Suprapubic skin (tissue), 4 donors: ENCODE measurements around the gene CYP2E1. TPM values are rescaled to one million over a fixed set of nuclear protein-coding genes. Genes with fewer than 3 reads are reported as not detected.
"Not testable (repeated sequence)": the region's sequence is repeated elsewhere in the genome, so short reads cannot be mapped to it uniquely, and the experiment has no call there.

Source experiments
- DNase-seq, 2 donors: peaks; one replicate each; pipeline ENCODE4 v3.0.0-alpha.2; 2019; ENCODE audit warnings: low spot score in 2 of 2
- H3K27ac ChIP-seq: fragments of 200-600 bp; sonication (generic); one replicate; pipeline ENCODE4 v1.5.1; 2019
- H3K27me3 ChIP-seq: fragments of 200-600 bp; sonication (generic); one replicate; pipeline ENCODE4 v1.5.1; 2019
- H3K36me3 ChIP-seq: fragments of 200-600 bp; sonication (generic); one replicate; pipeline ENCODE4 v1.5.1; 2019
- H3K4me1 ChIP-seq: fragments of 200-600 bp; sonication (generic); one replicate; pipeline ENCODE4 v1.5.1; 2019
- H3K4me3 ChIP-seq: fragments of 200-600 bp; sonication (generic); one replicate; pipeline ENCODE4 v1.5.1; 2019; ENCODE audit warnings: mild to moderate bottlenecking
- H3K9me3 ChIP-seq: fragments of 200-600 bp; sonication (generic); one replicate; pipeline ENCODE4 v1.5.1; 2019
- EP300 ChIP-seq: sonication (generic); formaldehyde crosslinking; IDR thresholded peaks from one replicate; pipeline ENCODE4 v1.6.1; 2017; ENCODE audit warnings: antibody characterized with exemption
- POLR2A ChIP-seq, 2 donors: fragments of 450-650 bp; IDR thresholded peaks; one replicate each; pipeline ENCODE4 v1.6.1; 2017; ENCODE audit warnings: antibody characterized with exemption in 2 of 2, mild to moderate bottlenecking in 2 of 2, moderate library complexity in 2 of 2
- POLR2AphosphoS5 ChIP-seq, 3 donors: sonication (generic); formaldehyde crosslinking; IDR thresholded peaks; one replicate each; pipeline ENCODE4 v1.6.1; 2017; ENCODE audit warnings: antibody characterized with exemption in 3 of 3
- WGBS: methylation state at CpG from one replicate; pipeline ENCODE4 v1.1.5; 2018; 5-methylcytosine and 5-hydroxymethylcytosine counted together
- total RNA-seq, 4 donors: library from RNA; depleted of rRNA; stranded (reverse); fragments of >200 nt; gene quantifications; one replicate each; pipeline ENCODE4 v1.1.0, GENCODE V29; 2016
- TF ChIP-seq, protein P1 (sequence below), 2 donors: fragments of 200-600 bp in 1 of 2; fragments of 450-650 bp in 1 of 2; sonication (generic) in 1 of 2; IDR thresholded peaks; one replicate each; pipeline ENCODE4 v1.5.1; 2016 to 2019; ENCODE audit warnings: antibody characterized with exemption in 2 of 2, mild to moderate bottlenecking in 1 of 2, moderate library complexity in 1 of 2

Gene CYP2E1
- total RNA-seq, 4 donors from 2014 or later: 4.5 to 28.0 (median 19.3) TPM

DNA sequence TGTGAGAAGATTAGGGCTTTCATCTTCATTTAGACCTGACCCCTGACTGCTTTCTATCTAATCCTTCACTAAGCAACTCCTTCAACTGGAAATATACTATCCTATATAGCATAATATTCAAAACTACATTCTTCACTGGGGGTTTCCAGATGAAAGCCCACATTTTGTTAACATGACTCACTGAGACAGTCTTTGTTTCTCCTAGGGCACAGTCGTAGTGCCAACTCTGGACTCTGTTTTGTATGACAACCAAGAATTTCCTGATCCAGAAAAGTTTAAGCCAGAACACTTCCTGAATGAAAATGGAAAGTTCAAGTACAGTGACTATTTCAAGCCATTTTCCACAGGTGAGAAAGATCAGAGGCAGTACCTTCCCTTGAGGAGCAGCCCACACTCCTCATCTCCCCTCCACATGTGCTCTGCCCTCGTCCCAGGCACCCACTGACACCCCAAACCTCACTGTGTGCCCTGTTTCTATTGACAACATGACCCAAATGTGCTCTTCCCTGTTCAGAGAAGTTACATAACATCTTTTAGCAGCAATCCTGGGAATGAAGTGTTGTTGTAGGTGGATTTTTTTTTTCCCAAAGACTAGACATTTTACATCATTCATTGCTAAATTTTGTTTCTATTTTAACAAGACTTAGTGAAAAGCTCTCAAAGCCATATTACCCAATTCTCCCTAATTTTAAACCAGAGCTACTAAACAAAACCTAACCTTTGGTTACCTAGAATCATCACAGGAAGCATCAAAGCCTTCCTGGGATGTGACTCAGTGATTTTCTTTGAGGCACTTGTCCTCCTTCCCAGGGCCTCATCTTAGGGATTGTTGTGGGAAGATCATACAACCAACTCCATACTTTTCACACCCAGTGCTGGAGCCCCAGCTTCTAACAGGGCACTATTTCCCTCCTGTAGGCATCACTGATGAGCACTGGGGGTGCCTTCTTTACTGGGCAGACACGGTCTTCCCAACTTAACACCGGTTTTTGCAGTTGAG is 10.7 kb downstream of the CYP2E1 start:
- Histone ChIP-seq H3K9me3 (no peaks in the 10 kb centered on the region), H3K4me1 (no peaks in the 10 kb centered on the region), H3K36me3 (peaks cover 7% of the 10 kb centered on the region), H3K4me3 (no peak overlapping the region), H3K27ac (no peak overlapping the region), H3K27me3 (no peaks in the 10 kb centered on the region)
- TF ChIP-seq POLR2A (IDR thresholded peaks at IDR 0.05): no peak
- no peak for TF ChIP-seq POLR2AphosphoS5 (IDR thresholded peaks at IDR 0.05)
- TF ChIP-seq, protein P1, sequence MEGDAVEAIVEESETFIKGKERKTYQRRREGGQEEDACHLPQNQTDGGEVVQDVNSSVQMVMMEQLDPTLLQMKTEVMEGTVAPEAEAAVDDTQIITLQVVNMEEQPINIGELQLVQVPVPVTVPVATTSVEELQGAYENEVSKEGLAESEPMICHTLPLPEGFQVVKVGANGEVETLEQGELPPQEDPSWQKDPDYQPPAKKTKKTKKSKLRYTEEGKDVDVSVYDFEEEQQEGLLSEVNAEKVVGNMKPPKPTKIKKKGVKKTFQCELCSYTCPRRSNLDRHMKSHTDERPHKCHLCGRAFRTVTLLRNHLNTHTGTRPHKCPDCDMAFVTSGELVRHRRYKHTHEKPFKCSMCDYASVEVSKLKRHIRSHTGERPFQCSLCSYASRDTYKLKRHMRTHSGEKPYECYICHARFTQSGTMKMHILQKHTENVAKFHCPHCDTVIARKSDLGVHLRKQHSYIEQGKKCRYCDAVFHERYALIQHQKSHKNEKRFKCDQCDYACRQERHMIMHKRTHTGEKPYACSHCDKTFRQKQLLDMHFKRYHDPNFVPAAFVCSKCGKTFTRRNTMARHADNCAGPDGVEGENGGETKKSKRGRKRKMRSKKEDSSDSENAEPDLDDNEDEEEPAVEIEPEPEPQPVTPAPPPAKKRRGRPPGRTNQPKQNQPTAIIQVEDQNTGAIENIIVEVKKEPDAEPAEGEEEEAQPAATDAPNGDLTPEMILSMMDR (IDR thresholded peaks at IDR 0.05): no peak
- no peak for TF ChIP-seq EP300
- no peak for DNase-seq
- 74% methylated on average over 4 of the region's 4 CpGs for WGBS

GRCh38 chr10:133541441-133541975 is 14.3 kb downstream of the CYP2E1 start:
- H3K27me3 ChIP-seq, DNase-seq: not testable (repeated sequence)

GRCh38 chr10:133544506-133544905 is 17.3 kb downstream of the CYP2E1 start:
- no peak overlapping the region for H3K4me3 ChIP-seq
- TF ChIP-seq POLR2A (IDR thresholded peaks at IDR 0.05) (no peak), EP300 (no peak), POLR2AphosphoS5 (IDR thresholded peaks at IDR 0.05) (no peak)
- TF ChIP-seq, protein P1 (IDR thresholded peaks at IDR 0.05): no peak
- H3K4me1 ChIP-seq: no peaks in the 10 kb centered on the region
- DNase-seq: no peak
- H3K27ac ChIP-seq: no peak overlapping the region
- WGBS: 74% methylated on average over 1 of the region's 1 CpG
- no peaks in the 10 kb centered on the region for H3K36me3 ChIP-seq
- H3K27me3 ChIP-seq: no peaks in the 10 kb centered on the region
- H3K9me3 ChIP-seq: peaks cover 10% of the 10 kb centered on the region

More at GRCh38 chr10:133541441-133541975, 14.3 kb downstream of the CYP2E1 start:
- not testable (repeated sequence) for H3K4me3 ChIP-seq, H3K27ac ChIP-seq, H3K9me3 ChIP-seq, H3K36me3 ChIP-seq, H3K4me1 ChIP-seq
- 63% methylated on average over 6 of the region's 6 CpGs for WGBS

DNA sequence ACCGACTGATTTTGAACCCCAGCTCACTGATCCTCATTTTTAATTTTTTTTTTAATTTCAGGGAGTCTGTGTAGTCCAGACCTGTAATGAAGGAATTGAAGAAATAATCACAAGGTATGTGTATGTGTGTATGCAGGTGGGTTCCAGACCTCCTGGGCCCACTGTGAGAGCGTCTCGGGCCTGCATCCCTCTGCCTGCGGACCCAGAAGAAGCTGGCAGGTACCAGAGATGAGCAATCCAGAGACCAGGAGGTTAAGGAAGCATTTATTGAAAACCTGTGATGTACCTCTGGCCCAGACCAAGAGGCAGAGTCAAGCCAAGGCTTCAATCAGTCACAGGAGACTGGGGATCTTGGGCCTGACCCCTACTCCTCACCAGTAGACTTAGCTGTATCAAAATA is 27.4 kb downstream of the CYP2E1 start:
- TF ChIP-seq EP300: no peak
- TF ChIP-seq, protein P1 (IDR thresholded peaks at IDR 0.05): no peak
- no peak for TF ChIP-seq POLR2A (IDR thresholded peaks at IDR 0.05)
- no peak for TF ChIP-seq POLR2AphosphoS5 (IDR thresholded peaks at IDR 0.05)
- DNase-seq: no peak
- H3K4me1 ChIP-seq: no peaks in the 10 kb centered on the region
- H3K9me3 ChIP-seq: peaks cover 4% of the 10 kb centered on the region
- no peak overlapping the region for H3K4me3 ChIP-seq
- no peaks in the 10 kb centered on the region for H3K36me3 ChIP-seq
- H3K27ac ChIP-seq: no peak overlapping the region
- WGBS: 86% methylated on average over 4 of the region's 4 CpGs
- peaks cover 9% of the 10 kb centered on the region for H3K27me3 ChIP-seq

- DNase-seq: no peak
- peaks cover 9% of the 10 kb centered on the region for H3K27me3 ChIP-seq
- no peak overlapping the region for H3K27ac ChIP-seq
- H3K4me1 ChIP-seq: no peaks in the 10 kb centered on the region
- no peak overlapping the region for H3K4me3 ChIP-seq
- H3K36me3 ChIP-seq: no peaks in the 10 kb centered on the region
- 77% methylated on average over 8 of the region's 8 CpGs for WGBS
- TF ChIP-seq POLR2A (IDR thresholded peaks at IDR 0.05) (no peak), EP300 (no peak), POLR2AphosphoS5 (IDR thresholded peaks at IDR 0.05) (no peak)
- TF ChIP-seq, protein P1 (IDR thresholded peaks at IDR 0.05): no peak
- H3K9me3 ChIP-seq: no peaks in the 10 kb centered on the region
These were observed 28.4 kb downstream of the CYP2E1 start for GRCh38 chr10:133555521-133555920.
